WTC11 (cell line): ENCODE measurements around the gene GLCCI1. TPM values are rescaled to one million over a fixed set of nuclear protein-coding genes. Genes with fewer than 3 reads are reported as not detected.

Source experiments
- ATAC-seq: fragments of 200-7000 bp; cut with Tn5 transposase; 2 replicates; pipeline ENCODE4 v1.10.0; 2021; ENCODE audit warnings: mild to moderate bottlenecking, moderate library complexity
- CTCF ChIA-PET: fragments of 300-600 bp; sonication (Branson Sonifier 250); formaldehyde crosslinking; loops from one replicate; lab custom pipeline; 2021; ENCODE audit warnings: antibody characterized with exemption; lab: Charles Lee
- POLR2A ChIA-PET: fragments of 350-600 bp; sonication (Branson Sonifier 250); formaldehyde crosslinking; loops from one replicate; lab custom pipeline; 2021; ENCODE audit warnings: antibody characterized with exemption; lab: Charles Lee
- DNase-seq: peaks from one replicate; pipeline ENCODE4 v3.0.0; 2021; ENCODE audit warnings: low spot score
- H3K27ac Mint-ChIP-seq: 2 replicates; pipeline ENCODE4 v1.8.0; 2021; ENCODE audit warnings: mixed read lengths
- H3K27me3 Mint-ChIP-seq: 2 replicates; pipeline ENCODE4 v1.8.0; 2021; ENCODE audit warnings: low read depth, mild to moderate bottlenecking, moderate library complexity, mixed read lengths
- H3K36me3 Mint-ChIP-seq: 2 replicates; pipeline ENCODE4 v1.8.0; 2021; ENCODE audit warnings: mixed read lengths
- H3K4me1 Mint-ChIP-seq: 2 replicates; pipeline ENCODE4 v1.8.0; 2022; ENCODE audit warnings: mixed read lengths
- H3K4me3 Mint-ChIP-seq: 2 replicates; pipeline ENCODE4 v1.8.0; 2021; ENCODE audit warnings: mild to moderate bottlenecking, moderate library complexity, mixed read lengths
- H3K9me3 Mint-ChIP-seq: 2 replicates; pipeline ENCODE4 v1.8.0; 2021; ENCODE audit warnings: mixed read lengths
- CREM ChIP-seq: sonication (generic); formaldehyde crosslinking; IDR thresholded peaks from 2 replicates; pipeline ENCODE4 v1.8.1; 2022; ENCODE audit warnings: mild to moderate bottlenecking, missing genetic modification reagents, moderate library complexity
- ESRRA ChIP-seq: sonication (generic); formaldehyde crosslinking; IDR thresholded peaks from 2 replicates; pipeline ENCODE4 v1.8.1; 2022; ENCODE audit warnings: mild to moderate bottlenecking, missing genetic modification reagents, borderline replicate concordance
- FOXJ3 ChIP-seq: sonication (generic); formaldehyde crosslinking; IDR thresholded peaks from 2 replicates; pipeline ENCODE4 v1.9.0; 2021; ENCODE audit warnings: missing genetic modification reagents, mild to moderate bottlenecking, borderline replicate concordance
- FOXK1 ChIP-seq: sonication (generic); formaldehyde crosslinking; IDR thresholded peaks from 2 replicates; pipeline ENCODE4 v1.8.0; 2022; ENCODE audit warnings: mild to moderate bottlenecking, moderate library complexity, missing genetic modification reagents
- IRF2 ChIP-seq: sonication (generic); formaldehyde crosslinking; IDR thresholded peaks from 2 replicates; pipeline ENCODE4 v1.8.0; 2022; ENCODE audit warnings: low read depth, missing genetic modification reagents, borderline replicate concordance
- KAT7 ChIP-seq: sonication (generic); formaldehyde crosslinking; IDR thresholded peaks from 2 replicates; pipeline ENCODE4 v1.8.1; 2023; ENCODE audit warnings: missing genetic modification reagents, mild to moderate bottlenecking, borderline replicate concordance
- NFATC4 ChIP-seq: fragments of 250-450 bp; sonication (Bioruptor Pico); IDR thresholded peaks from 2 replicates; pipeline ENCODE4 v1.9.0; 2021; ENCODE audit warnings: mild to moderate bottlenecking
- NFE2L1 ChIP-seq: sonication (generic); formaldehyde crosslinking; IDR thresholded peaks from 2 replicates; pipeline ENCODE4 v1.8.1; 2023; ENCODE audit warnings: missing genetic modification reagents
- OVOL2 ChIP-seq: fragments of 250-450 bp; sonication (Bioruptor Pico); IDR thresholded peaks from 2 replicates; pipeline ENCODE4 v1.9.0; 2021; ENCODE audit warnings: mild to moderate bottlenecking, borderline replicate concordance
- ZBTB21 ChIP-seq: sonication (generic); formaldehyde crosslinking; IDR thresholded peaks from 2 replicates; pipeline ENCODE4 v1.8.1; 2023; ENCODE audit warnings: mild to moderate bottlenecking, missing genetic modification reagents, borderline replicate concordance
- ZNF219 ChIP-seq: sonication (generic); formaldehyde crosslinking; IDR thresholded peaks from 2 replicates; pipeline ENCODE4 v1.8.0; 2023; ENCODE audit warnings: missing genetic modification reagents, mild to moderate bottlenecking, borderline replicate concordance
- ZNF317 ChIP-seq: sonication (generic); formaldehyde crosslinking; IDR thresholded peaks from 2 replicates; pipeline ENCODE4 v1.8.1; 2023; ENCODE audit warnings: low read depth, mild to moderate bottlenecking, moderate library complexity, missing genetic modification reagents, borderline replicate concordance
- ZNF396 ChIP-seq: fragments of 250-450 bp; sonication (Bioruptor Pico); IDR thresholded peaks from 2 replicates; pipeline ENCODE4 v1.8.0; 2021; ENCODE audit warnings: mild to moderate bottlenecking, moderate library complexity, borderline replicate concordance
- total RNA-seq: library from RNA; stranded (reverse); gene quantifications from 3 replicates; pipeline ENCODE4 v1.2.3, GENCODE V29; 2021
- TF ChIP-seq, protein P1 (sequence below): sonication (generic); formaldehyde crosslinking; IDR thresholded peaks from 2 replicates; pipeline ENCODE4 v1.8.1; 2023; ENCODE audit warnings: mild to moderate bottlenecking, missing genetic modification reagents
- TF ChIP-seq, protein P2 (sequence below): sonication (generic); formaldehyde crosslinking; IDR thresholded peaks from 2 replicates; pipeline ENCODE4 v1.8.1; 2023; ENCODE audit warnings: mild to moderate bottlenecking, missing genetic modification reagents, moderate library complexity
- TF ChIP-seq, protein P3 (sequence below): sonication (generic); formaldehyde crosslinking; IDR thresholded peaks from 2 replicates; pipeline ENCODE4 v1.8.0; 2022; ENCODE audit warnings: mild to moderate bottlenecking, missing genetic modification reagents
- TF ChIP-seq, protein P4 (sequence below): sonication (generic); formaldehyde crosslinking; IDR thresholded peaks from 2 replicates; pipeline ENCODE4 v1.8.1; 2023; ENCODE audit warnings: mild to moderate bottlenecking, missing genetic modification reagents, borderline replicate concordance
- TF ChIP-seq, protein P5 (sequence below): sonication (generic); formaldehyde crosslinking; IDR thresholded peaks from 2 replicates; pipeline ENCODE4 v1.8.1; 2023; ENCODE audit warnings: mild to moderate bottlenecking, missing genetic modification reagents, moderate library complexity
- TF ChIP-seq, protein P6 (sequence below): sonication (generic); formaldehyde crosslinking; IDR thresholded peaks from 2 replicates; pipeline ENCODE4 v1.8.1; 2022; ENCODE audit warnings: mild to moderate bottlenecking, missing genetic modification reagents, moderate library complexity, borderline replicate concordance

GLCCI1 gene
- total RNA-seq, 1 experiment from 2014 or later = 23.8 TPM

DNA sequence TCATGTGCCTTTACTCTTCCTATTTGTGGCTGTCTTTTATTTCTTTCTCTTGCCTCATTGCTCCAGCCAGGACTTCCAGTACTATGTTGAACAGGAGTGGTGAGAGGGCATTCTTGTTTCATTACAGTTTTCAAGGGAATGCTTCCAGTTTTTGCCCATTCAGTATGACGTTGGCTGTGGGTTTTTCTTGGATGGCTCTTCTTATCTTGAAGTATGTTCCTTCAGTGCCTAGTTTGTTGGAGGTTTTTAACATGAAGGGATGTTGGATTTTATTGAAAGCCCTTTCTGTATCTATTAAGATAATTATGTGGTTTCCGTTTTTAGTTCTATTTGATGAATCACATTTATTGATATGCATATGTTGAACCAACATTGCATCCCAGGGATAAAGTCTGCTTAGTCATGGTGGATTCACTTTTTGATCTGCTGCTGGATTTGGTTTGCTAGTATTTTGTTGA lies 96.8 kb downstream of the GLCCI1 start:
- H3K4me1 Mint-ChIP-seq = peaks cover 40% of the 10 kb centered on the region
- H3K9me3 Mint-ChIP-seq = peaks cover 9% of the 10 kb centered on the region
- TF ChIP-seq NFE2L1 (CRISPR knock-in tag) (0 out of 2 replicates have a peak, but pooled peaks have one; percentile 48), ZBTB21 (CRISPR knock-in tag) (no peak), FOXK1 (CRISPR knock-in tag) (no peak), ZNF396 (CRISPR knock-in tag) (no peak)
- TF ChIP-seq, protein P1, sequence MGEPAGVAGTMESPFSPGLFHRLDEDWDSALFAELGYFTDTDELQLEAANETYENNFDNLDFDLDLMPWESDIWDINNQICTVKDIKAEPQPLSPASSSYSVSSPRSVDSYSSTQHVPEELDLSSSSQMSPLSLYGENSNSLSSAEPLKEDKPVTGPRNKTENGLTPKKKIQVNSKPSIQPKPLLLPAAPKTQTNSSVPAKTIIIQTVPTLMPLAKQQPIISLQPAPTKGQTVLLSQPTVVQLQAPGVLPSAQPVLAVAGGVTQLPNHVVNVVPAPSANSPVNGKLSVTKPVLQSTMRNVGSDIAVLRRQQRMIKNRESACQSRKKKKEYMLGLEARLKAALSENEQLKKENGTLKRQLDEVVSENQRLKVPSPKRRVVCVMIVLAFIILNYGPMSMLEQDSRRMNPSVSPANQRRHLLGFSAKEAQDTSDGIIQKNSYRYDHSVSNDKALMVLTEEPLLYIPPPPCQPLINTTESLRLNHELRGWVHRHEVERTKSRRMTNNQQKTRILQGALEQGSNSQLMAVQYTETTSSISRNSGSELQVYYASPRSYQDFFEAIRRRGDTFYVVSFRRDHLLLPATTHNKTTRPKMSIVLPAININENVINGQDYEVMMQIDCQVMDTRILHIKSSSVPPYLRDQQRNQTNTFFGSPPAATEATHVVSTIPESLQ = no peak
- H3K27me3 Mint-ChIP-seq = no peaks in the 10 kb centered on the region
- H3K4me3 Mint-ChIP-seq = no peak overlapping the region
- peaks cover 24% of the 10 kb centered on the region for H3K36me3 Mint-ChIP-seq
- no peak for DNase-seq
- H3K27ac Mint-ChIP-seq = peak overlapping the region; percentile 43; the same call in 1 of the 2 replicates
- CTCF ChIA-PET = interaction anchor here (0.6 to 0.7 kb wide), 2 partner anchors 21 to 230 kb away, joined by 3 to 7 read pairs; no protein-coding TSS in a partner anchor
- POLR2A ChIA-PET = no interaction called here
- no peak for ATAC-seq

DNA sequence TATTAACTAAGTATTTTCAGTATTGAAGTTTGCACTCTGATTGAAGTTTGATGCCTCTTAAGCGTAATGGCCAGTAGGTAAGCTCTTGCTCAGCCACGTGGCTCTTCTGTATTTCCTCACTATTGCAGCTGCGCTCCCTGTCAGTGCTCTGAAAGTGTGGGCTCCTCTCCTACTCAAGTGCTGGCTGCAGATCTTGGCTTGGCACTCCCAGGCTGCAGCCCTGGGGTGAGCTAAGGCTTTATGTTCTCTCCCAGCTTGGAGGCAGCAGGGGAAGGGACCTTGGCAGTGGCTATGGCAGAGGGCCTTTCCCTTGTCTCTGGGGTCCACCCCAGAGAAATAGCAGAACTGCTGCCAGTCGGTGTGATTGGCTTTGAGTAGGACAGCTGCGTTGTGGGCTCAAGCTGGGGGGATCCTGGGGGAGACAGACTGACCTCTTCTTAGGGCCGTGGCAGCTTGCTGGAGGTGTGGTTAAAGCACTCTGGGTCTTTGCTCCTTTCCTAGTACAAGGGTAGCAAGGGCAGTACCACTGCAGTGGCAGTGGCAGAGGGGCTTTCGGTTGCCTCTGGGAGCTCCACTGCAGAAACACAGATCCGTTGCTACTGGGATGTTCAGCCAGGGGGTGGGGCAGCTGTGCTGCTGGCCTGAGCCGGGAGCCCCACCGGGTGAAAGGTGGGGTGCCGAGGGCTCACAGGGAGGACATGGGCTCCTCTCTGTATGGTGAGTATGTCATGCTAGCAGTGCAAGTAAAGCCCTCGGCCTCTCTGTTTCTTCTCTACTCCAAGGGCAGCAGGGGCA lies 100.5 kb downstream of the GLCCI1 start:
- Mint-ChIP-seq H3K27me3 (no peaks in the 10 kb centered on the region), H3K36me3 (peaks cover 7% of the 10 kb centered on the region), H3K9me3 (peaks cover under 1% of the 10 kb centered on the region; the same call in 1 of the 2 replicates), H3K4me1 (peaks cover 40% of the 10 kb centered on the region), H3K4me3 (no peak overlapping the region), H3K27ac (no peak overlapping the region; the same call in 1 of the 2 replicates)
- POLR2A ChIA-PET = no interaction called here
- peak; percentile 26 for DNase-seq
- CTCF ChIA-PET = interaction anchor here (1.2 kb wide), 1 partner anchor 34 kb away, joined by 6 read pairs; no protein-coding TSS in a partner anchor
- peak; percentile 81 for ATAC-seq
- TF ChIP-seq, protein P2, sequence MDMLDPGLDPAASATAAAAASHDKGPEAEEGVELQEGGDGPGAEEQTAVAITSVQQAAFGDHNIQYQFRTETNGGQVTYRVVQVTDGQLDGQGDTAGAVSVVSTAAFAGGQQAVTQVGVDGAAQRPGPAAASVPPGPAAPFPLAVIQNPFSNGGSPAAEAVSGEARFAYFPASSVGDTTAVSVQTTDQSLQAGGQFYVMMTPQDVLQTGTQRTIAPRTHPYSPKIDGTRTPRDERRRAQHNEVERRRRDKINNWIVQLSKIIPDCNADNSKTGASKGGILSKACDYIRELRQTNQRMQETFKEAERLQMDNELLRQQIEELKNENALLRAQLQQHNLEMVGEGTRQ (CRISPR knock-in tag) = no peak
- TF ChIP-seq OVOL2 (CRISPR knock-in tag) = no peak
- TF ChIP-seq ZNF317 (CRISPR knock-in tag) = no peak
- TF ChIP-seq, protein P3, sequence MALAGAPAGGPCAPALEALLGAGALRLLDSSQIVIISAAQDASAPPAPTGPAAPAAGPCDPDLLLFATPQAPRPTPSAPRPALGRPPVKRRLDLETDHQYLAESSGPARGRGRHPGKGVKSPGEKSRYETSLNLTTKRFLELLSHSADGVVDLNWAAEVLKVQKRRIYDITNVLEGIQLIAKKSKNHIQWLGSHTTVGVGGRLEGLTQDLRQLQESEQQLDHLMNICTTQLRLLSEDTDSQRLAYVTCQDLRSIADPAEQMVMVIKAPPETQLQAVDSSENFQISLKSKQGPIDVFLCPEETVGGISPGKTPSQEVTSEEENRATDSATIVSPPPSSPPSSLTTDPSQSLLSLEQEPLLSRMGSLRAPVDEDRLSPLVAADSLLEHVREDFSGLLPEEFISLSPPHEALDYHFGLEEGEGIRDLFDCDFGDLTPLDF (CRISPR knock-in tag) = no peak
- no peak for TF ChIP-seq NFATC4 (CRISPR knock-in tag)
- no peak for TF ChIP-seq CREM (CRISPR knock-in tag)
- no peak for TF ChIP-seq ESRRA (CRISPR knock-in tag)
- TF ChIP-seq KAT7 (CRISPR knock-in tag) = no peak
- TF ChIP-seq FOXJ3 = no peak

DNA sequence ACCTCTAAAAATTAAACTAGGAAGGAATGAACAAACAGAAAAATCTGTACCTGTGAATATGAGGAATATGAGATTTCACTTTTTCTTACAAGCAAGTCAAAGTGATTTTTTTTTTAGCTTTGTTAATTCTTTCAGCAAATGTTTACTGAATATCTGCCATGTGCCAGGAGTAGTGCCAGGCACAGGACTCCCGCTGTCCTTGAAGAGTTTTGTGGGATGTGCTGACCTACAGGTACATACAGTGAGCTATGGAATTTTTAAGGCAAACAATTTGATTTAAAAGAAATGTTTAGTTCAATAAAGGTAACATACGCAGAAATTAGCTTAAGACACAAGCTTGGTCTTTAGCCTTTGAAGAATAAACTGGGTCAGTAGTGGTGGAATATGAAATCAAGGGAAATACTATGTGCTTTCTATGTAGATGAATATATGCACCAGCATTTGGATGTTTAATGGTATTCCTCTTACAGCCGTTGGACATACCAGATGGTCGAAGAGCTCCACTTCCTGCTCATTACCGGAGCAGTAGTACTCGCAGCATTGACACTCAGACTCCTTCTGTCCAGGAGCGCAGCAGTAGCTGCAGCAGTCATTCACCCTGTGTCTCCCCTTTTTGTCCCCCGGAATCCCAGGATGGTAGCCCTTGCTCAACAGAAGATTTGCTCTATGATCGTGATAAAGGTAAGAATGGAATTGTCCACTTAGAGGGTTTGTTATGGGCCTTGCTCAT lies 102.0 kb downstream of the GLCCI1 start:
- Mint-ChIP-seq H3K9me3 (no peaks in the 10 kb centered on the region), H3K36me3 (peaks cover 5% of the 10 kb centered on the region; the same call in 1 of the 2 replicates), H3K4me1 (peaks cover 32% of the 10 kb centered on the region), H3K27ac (no peak overlapping the region), H3K27me3 (no peaks in the 10 kb centered on the region), H3K4me3 (no peak overlapping the region)
- DNase-seq (no peak), ATAC-seq (no peak)
- CTCF ChIA-PET = interaction anchor here (1.0 to 1.6 kb wide), 2 partner anchors 35 to 225 kb away, joined by 3 to 6 read pairs; no protein-coding TSS in a partner anchor
- POLR2A ChIA-PET = no interaction called here
- TF ChIP-seq, protein P4, sequence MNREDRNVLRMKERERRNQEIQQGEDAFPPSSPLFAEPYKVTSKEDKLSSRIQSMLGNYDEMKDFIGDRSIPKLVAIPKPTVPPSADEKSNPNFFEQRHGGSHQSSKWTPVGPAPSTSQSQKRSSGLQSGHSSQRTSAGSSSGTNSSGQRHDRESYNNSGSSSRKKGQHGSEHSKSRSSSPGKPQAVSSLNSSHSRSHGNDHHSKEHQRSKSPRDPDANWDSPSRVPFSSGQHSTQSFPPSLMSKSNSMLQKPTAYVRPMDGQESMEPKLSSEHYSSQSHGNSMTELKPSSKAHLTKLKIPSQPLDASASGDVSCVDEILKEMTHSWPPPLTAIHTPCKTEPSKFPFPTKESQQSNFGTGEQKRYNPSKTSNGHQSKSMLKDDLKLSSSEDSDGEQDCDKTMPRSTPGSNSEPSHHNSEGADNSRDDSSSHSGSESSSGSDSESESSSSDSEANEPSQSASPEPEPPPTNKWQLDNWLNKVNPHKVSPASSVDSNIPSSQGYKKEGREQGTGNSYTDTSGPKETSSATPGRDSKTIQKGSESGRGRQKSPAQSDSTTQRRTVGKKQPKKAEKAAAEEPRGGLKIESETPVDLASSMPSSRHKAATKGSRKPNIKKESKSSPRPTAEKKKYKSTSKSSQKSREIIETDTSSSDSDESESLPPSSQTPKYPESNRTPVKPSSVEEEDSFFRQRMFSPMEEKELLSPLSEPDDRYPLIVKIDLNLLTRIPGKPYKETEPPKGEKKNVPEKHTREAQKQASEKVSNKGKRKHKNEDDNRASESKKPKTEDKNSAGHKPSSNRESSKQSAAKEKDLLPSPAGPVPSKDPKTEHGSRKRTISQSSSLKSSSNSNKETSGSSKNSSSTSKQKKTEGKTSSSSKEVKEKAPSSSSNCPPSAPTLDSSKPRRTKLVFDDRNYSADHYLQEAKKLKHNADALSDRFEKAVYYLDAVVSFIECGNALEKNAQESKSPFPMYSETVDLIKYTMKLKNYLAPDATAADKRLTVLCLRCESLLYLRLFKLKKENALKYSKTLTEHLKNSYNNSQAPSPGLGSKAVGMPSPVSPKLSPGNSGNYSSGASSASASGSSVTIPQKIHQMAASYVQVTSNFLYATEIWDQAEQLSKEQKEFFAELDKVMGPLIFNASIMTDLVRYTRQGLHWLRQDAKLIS (CRISPR knock-in tag) = no peak
- no peak for TF ChIP-seq IRF2 (CRISPR knock-in tag)
- no peak for TF ChIP-seq NFE2L1 (CRISPR knock-in tag)
- TF ChIP-seq, protein P5, sequence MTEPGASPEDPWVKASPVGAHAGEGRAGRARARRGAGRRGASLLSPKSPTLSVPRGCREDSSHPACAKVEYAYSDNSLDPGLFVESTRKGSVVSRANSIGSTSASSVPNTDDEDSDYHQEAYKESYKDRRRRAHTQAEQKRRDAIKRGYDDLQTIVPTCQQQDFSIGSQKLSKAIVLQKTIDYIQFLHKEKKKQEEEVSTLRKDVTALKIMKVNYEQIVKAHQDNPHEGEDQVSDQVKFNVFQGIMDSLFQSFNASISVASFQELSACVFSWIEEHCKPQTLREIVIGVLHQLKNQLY = no peak
- TF ChIP-seq, protein P6, sequence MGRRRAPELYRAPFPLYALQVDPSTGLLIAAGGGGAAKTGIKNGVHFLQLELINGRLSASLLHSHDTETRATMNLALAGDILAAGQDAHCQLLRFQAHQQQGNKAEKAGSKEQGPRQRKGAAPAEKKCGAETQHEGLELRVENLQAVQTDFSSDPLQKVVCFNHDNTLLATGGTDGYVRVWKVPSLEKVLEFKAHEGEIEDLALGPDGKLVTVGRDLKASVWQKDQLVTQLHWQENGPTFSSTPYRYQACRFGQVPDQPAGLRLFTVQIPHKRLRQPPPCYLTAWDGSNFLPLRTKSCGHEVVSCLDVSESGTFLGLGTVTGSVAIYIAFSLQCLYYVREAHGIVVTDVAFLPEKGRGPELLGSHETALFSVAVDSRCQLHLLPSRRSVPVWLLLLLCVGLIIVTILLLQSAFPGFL (CRISPR knock-in tag) = no peak
- TF ChIP-seq ZNF219 (CRISPR knock-in tag) = no peak
